Neural progenitor cell (in vitro differentiated cells): ENCODE measurements around the gene KRTAP2-4. TPM values are rescaled to one million over a fixed set of nuclear protein-coding genes. Genes with fewer than 3 reads are reported as not detected.
A peak's percentile ranks its signal among the peaks of the same experiment; 100 is the strongest.
"Not testable (repeated sequence)": the region's sequence is repeated elsewhere in the genome, so short reads cannot be mapped to it uniquely, and the experiment has no call there.

ENCODE experiments used
- DNase-seq: peaks from one replicate; pipeline ENCODE4 v3.0.0-alpha.2; 2016; ENCODE audit warnings: low spot score
- H2AFZ ChIP-seq: fragments of 200-600 bp; sonication (generic); replicated peaks from 2 replicates; pipeline ENCODE4 v1.6.1; 2016; ENCODE audit warnings: antibody characterized with exemption
- H3F3A ChIP-seq: fragments of 200-600 bp; sonication (generic); 2 replicates; pipeline ENCODE4 v1.6.1; 2016; ENCODE audit warnings: antibody characterized with exemption, low read depth
- H3K27ac ChIP-seq: fragments of 200-600 bp; sonication (generic); 2 replicates; pipeline ENCODE4 v1.5.1; 2016; ENCODE audit warnings: mild to moderate bottlenecking
- H3K27me3 ChIP-seq: fragments of 200-600 bp; sonication (generic); 2 replicates; pipeline ENCODE4 v1.6.1; 2016; ENCODE audit warnings: mild to moderate bottlenecking, moderate library complexity
- H3K36me3 ChIP-seq: fragments of 200-600 bp; sonication (generic); 2 replicates; pipeline ENCODE4 v1.5.1; 2016
- H3K4me1 ChIP-seq: fragments of 200-600 bp; sonication (generic); 2 replicates; pipeline ENCODE4 v1.6.1; 2016; ENCODE audit warnings: mixed run types
- H3K4me2 ChIP-seq: fragments of 200-600 bp; sonication (generic); 2 replicates; pipeline ENCODE4 v1.6.1; 2016
- H3K4me3 ChIP-seq: fragments of 200-600 bp; sonication (generic); 2 replicates; pipeline ENCODE4 v1.5.1; 2016
- H3K79me2 ChIP-seq: fragments of 200-600 bp; sonication (generic); 2 replicates; pipeline ENCODE4 v1.6.1; 2016; ENCODE audit warnings: low read depth
- H3K9ac ChIP-seq: fragments of 200-600 bp; sonication (generic); 2 replicates; pipeline ENCODE4 v1.6.1; 2016
- H3K9me3 ChIP-seq: fragments of 200-600 bp; sonication (generic); 2 replicates; pipeline ENCODE4 v1.5.1; 2016; ENCODE audit warnings: low read depth
- H4K20me1 ChIP-seq: fragments of 200-600 bp; sonication (generic); 2 replicates; pipeline ENCODE4 v1.6.1; 2016; ENCODE audit warnings: low read depth
- H3K27ac Mint-ChIP-seq: 3 replicates; pipeline ENCODE4 v1.8.0; 2021; ENCODE audit warnings: mixed read lengths
- H3K27me3 Mint-ChIP-seq: 2 replicates; pipeline ENCODE4 v1.8.0; 2022; ENCODE audit warnings: low read depth, mild to moderate bottlenecking, inconsistent platforms, moderate library complexity, mixed read lengths; ENCODE audit not compliant: insufficient read depth
- H3K36me3 Mint-ChIP-seq: 3 replicates; pipeline ENCODE4 v1.8.0; 2021; ENCODE audit warnings: mixed read lengths
- H3K4me1 Mint-ChIP-seq: 3 replicates; pipeline ENCODE4 v1.8.0; 2021; ENCODE audit warnings: mixed read lengths
- H3K4me3 Mint-ChIP-seq: 3 replicates; pipeline ENCODE4 v1.8.0; 2021; ENCODE audit warnings: mild to moderate bottlenecking, moderate library complexity, mixed read lengths
- H3K9me3 Mint-ChIP-seq: 3 replicates; pipeline ENCODE4 v1.8.0; 2020; ENCODE audit warnings: mixed read lengths
- CTCF ChIP-seq: fragments of 200-600 bp; sonication (generic); IDR thresholded peaks from 2 replicates; pipeline ENCODE4 v1.5.1; 2017; ENCODE audit warnings: antibody characterized with exemption, mild to moderate bottlenecking
- EZH2 ChIP-seq: fragments of 200-600 bp; sonication (generic); IDR thresholded peaks from 2 replicates; pipeline ENCODE4 v1.6.1; 2017; ENCODE audit warnings: antibody characterized with exemption, mild to moderate bottlenecking, moderate library complexity
- EZH2phosphoT487 ChIP-seq: fragments of 200-600 bp; sonication (generic); IDR thresholded peaks from 2 replicates; pipeline ENCODE4 v1.6.1; 2017; ENCODE audit warnings: antibody characterized with exemption
- total RNA-seq: library from RNA; depleted of rRNA; stranded (reverse); fragments of >200 nt; gene quantifications from 2 replicates; pipeline ENCODE4 v1.2.3, GENCODE V29; 2015; ENCODE audit warnings: low replicate concordance

The KRTAP2-4 gene
- total RNA-seq: not detected in 2 replicates

DNA sequence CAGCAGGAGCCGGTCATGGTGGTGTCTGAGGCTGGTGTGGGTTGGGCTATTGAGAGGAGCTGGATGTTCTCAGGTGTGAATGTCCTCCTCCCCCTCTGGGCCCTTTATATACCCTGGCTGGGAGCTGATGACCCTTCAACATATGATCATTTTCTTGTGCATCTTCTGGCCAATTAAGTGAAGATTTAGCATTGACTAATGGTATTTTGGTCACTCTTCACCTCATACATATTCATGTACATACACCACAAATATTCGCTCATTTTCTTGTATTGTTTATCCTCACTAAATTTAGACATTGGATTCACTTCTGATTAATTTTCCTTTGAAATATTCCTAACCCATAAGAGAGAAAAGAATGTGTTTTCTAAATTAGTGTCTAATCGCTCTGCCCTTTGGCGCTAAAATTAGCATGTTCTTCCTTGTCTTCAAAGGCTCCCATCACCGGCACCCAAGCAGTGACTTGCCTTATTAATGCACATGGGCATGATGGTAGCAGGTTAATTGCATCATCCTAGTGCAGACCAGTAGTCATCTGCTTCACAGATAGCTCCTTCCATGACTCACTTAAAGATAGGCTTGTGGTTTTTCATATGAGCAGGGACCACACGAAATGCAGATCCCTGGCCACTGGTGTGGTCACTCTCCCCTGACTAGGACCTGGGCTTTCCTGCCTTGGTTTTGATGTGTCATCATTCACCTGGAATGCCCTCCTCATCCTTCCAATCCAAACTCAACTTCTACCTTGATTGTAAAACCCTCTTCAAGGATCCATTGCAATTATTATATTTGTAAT is at the start of gene KRTAP2-4:
Gene KRTAP2-4, minus strand, starts transcription at position 51 of the 796 bp plus-strand sequence. Its CDS starts 34 bp downstream, at position 17.
- no peaks in the 10 kb centered on the region for H3K4me1 Mint-ChIP-seq
- H3K36me3 Mint-ChIP-seq: no peaks in the 10 kb centered on the region
- peak within 1 kb of the TSS; percentile 17 for H3K27ac Mint-ChIP-seq
- DNase-seq: no peak
- H3K36me3 ChIP-seq: no peaks in the 10 kb centered on the region
- H3K9me3 ChIP-seq: no peaks in the 10 kb centered on the region
- no peaks in the 10 kb centered on the region for H3F3A ChIP-seq
- H3K4me2 ChIP-seq: no peak within 1 kb of the TSS
- no peaks in the 10 kb centered on the region for H3K27me3 ChIP-seq
- H3K4me3 Mint-ChIP-seq: no peak within 1 kb of the TSS
- no peak within 1 kb of the TSS for H2AFZ ChIP-seq
- no peaks in the 10 kb centered on the region for H3K4me1 ChIP-seq
- H3K9ac ChIP-seq: no peak within 1 kb of the TSS
- TF ChIP-seq CTCF (no peak), EZH2 (no peak), EZH2phosphoT487 (no peak)
- no peak within 1 kb of the TSS for H3K27ac ChIP-seq
- no peak within 1 kb of the TSS for H3K4me3 ChIP-seq
- H3K79me2 ChIP-seq: no peaks in the 10 kb centered on the region
- no peaks in the 10 kb centered on the region for H3K9me3 Mint-ChIP-seq
- no peaks in the 10 kb centered on the region for H4K20me1 ChIP-seq
- H3K27me3 Mint-ChIP-seq: no peaks in the 10 kb centered on the region

DNA sequence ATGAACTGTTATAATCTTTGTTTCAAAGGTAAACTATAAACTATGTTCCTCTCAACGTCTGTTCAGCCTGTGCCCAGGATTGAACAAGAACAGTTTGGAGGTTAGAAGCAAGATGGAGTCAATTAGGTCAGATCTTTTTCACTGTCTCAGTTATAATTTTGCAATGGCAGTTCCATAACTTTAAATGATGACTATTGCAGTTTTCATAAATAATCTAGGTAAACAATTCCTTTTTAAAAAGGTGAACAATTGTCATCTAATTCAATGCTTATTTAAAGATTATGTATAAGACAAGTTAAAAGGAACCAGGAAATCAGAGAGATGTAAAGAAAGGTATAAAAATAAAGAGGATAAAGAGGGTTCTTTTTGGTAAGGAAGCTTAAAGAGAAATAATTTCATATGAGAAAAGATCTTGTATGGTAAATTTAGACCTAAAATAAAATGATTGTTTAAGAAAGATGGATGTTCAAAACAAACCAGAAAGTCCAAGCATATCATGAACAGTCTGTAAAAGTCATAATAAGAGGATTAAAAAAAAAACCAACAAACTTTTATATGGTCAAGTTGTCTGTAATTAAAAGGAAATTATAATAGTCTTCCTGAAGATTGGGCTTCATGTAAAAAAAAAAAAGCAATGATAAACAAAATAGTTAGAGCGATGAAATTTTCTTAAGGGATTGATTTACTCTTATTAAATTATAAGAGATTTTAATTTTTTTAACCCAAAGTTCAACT is 45.6 kb upstream of the KRTAP2-4 start:
- H4K20me1 ChIP-seq: no peaks in the 10 kb centered on the region
- Mint-ChIP-seq H3K27ac (no peak overlapping the region), H3K27me3 (no peaks in the 10 kb centered on the region), H3K36me3 (no peaks in the 10 kb centered on the region), H3K9me3 (peaks cover 17% of the 10 kb centered on the region), H3K4me1 (no peaks in the 10 kb centered on the region), H3K4me3 (no peak overlapping the region)
- H3K4me2 ChIP-seq: no peak overlapping the region
- TF ChIP-seq CTCF: no peak
- no peak for TF ChIP-seq EZH2phosphoT487
- TF ChIP-seq EZH2: no peak
- H3K27ac ChIP-seq: no peak overlapping the region
- no peak overlapping the region for H2AFZ ChIP-seq
- no peak for DNase-seq
- H3F3A ChIP-seq: no peaks in the 10 kb centered on the region
- H3K9ac ChIP-seq: no peak overlapping the region
- peaks cover 23% of the 10 kb centered on the region for H3K9me3 ChIP-seq
- H3K4me1 ChIP-seq: no peaks in the 10 kb centered on the region
- no peaks in the 10 kb centered on the region for H3K27me3 ChIP-seq
- H3K36me3 ChIP-seq: peaks cover 12% of the 10 kb centered on the region
- no peaks in the 10 kb centered on the region for H3K79me2 ChIP-seq
- H3K4me3 ChIP-seq: no peak overlapping the region

DNA sequence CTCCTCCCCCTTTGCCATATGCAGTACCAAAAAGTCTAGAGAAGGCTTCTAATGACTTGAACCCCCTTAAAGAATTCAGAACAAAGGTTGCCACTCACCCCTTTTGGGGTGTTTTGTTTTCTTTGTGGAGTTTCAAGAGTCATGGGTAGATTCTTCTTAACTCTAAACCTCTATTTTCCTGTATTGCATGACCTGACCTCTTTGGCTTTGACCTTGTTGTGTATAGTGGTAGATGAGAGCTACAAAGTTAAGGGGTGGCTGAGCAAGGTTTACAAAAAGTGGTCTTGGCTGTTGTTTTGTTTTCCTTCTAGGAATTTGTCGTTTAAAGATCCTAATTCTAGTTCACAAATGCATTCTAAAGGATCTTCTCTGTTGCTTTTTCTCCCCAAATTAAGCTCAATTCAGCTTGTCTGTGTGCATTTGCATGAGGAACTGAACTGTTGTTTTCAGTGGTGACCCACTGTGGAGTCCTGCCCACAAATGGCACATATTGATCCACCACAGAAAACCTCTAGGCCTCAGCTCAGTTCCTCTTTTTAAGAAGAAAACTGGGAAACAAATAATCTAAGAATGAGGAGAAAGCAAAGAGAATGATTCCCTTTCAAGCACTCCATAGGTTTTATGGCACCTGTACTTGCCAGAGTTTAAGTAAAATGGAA is 43.2 kb upstream of the KRTAP2-4 start:
- not testable (repeated sequence) for H3K4me2 ChIP-seq, H3K27ac Mint-ChIP-seq

More for the DNA sequence above, 43.2 kb upstream of the KRTAP2-4 start:
- peaks cover 12% of the 10 kb centered on the region for H3K9me3 Mint-ChIP-seq
- H3K9ac ChIP-seq, H4K20me1 ChIP-seq, H3K27me3 Mint-ChIP-seq, DNase-seq, H3F3A ChIP-seq, H3K4me1 Mint-ChIP-seq, H3K4me3 ChIP-seq, H3K4me1 ChIP-seq, H3K27me3 ChIP-seq, H3K36me3 Mint-ChIP-seq, H3K4me3 Mint-ChIP-seq, H3K27ac ChIP-seq, H2AFZ ChIP-seq, H3K79me2 ChIP-seq: not testable (repeated sequence)
- Histone ChIP-seq H3K9me3 (peaks cover 23% of the 10 kb centered on the region), H3K36me3 (peaks cover 12% of the 10 kb centered on the region)
